Endodermal cell (in vitro differentiated cells): ENCODE data around the gene FPGS. TPM values are rescaled to one million over a fixed set of nuclear protein-coding genes. Genes with fewer than 3 reads are reported as not detected.

Experiments used
- DNase-seq: peaks from one replicate; pipeline ENCODE4 v3.0.0-alpha.2; 2017
- H3K27ac ChIP-seq: 2 replicates; pipeline ENCODE4 v1.5.1; 2013; ENCODE audit warnings: mild to moderate bottlenecking, low read depth, low read length, moderate library complexity
- H3K27me3 ChIP-seq: 2 replicates; pipeline ENCODE4 v1.6.1; 2013; ENCODE audit warnings: mild to moderate bottlenecking, low read length, moderate library complexity; ENCODE audit not compliant: insufficient read depth, control insufficient read depth, poor library complexity, severe bottlenecking
- H3K36me3 ChIP-seq: 2 replicates; pipeline ENCODE4 v1.7.0; 2013; ENCODE audit warnings: mild to moderate bottlenecking, low read length, moderate library complexity; ENCODE audit not compliant: control insufficient read depth, insufficient read depth
- H3K4me1 ChIP-seq: one replicate; pipeline ENCODE4 v1.7.0; 2013; ENCODE audit warnings: low read length; ENCODE audit not compliant: control insufficient read depth, insufficient read depth
- H3K4me3 ChIP-seq: 2 replicates; pipeline ENCODE4 v1.5.1; 2013; ENCODE audit warnings: mild to moderate bottlenecking, low read length, moderate library complexity
- H3K9ac ChIP-seq: 2 replicates; pipeline ENCODE4 v1.6.1; 2013; ENCODE audit warnings: mild to moderate bottlenecking, low read length, moderate library complexity; ENCODE audit not compliant: poor library complexity, severe bottlenecking; ENCODE audit errors: extremely low read depth
- H3K9me3 ChIP-seq: 2 replicates; pipeline ENCODE4 v1.6.1; 2013; ENCODE audit warnings: mild to moderate bottlenecking, low read length, moderate library complexity; ENCODE audit not compliant: control insufficient read depth
- H3K27ac Mint-ChIP-seq: 2 replicates; pipeline ENCODE4 v1.8.0; 2020; ENCODE audit warnings: mixed read lengths
- H3K27me3 Mint-ChIP-seq: 2 replicates; pipeline ENCODE4 v1.8.0; 2021; ENCODE audit warnings: mild to moderate bottlenecking, mixed read lengths; ENCODE audit not compliant: insufficient read depth
- H3K36me3 Mint-ChIP-seq: 2 replicates; pipeline ENCODE4 v1.8.0; 2020; ENCODE audit warnings: low read depth, mixed read lengths
- H3K4me1 Mint-ChIP-seq: 2 replicates; pipeline ENCODE4 v1.8.0; 2020; ENCODE audit warnings: mixed read lengths
- H3K4me3 Mint-ChIP-seq: 2 replicates; pipeline ENCODE4 v1.8.0; 2020; ENCODE audit warnings: mild to moderate bottlenecking, moderate library complexity, mixed read lengths
- H3K9me3 Mint-ChIP-seq: 2 replicates; pipeline ENCODE4 v1.8.0; 2020; ENCODE audit warnings: mild to moderate bottlenecking, mixed read lengths
- CTCF ChIP-seq: fragments of 200-600 bp; sonication (generic); conservative IDR thresholded peaks from 2 replicates; pipeline ENCODE4 v1.5.0; 2021; ENCODE audit warnings: antibody characterized with exemption, mild to moderate bottlenecking
- WGBS, 2 experiments: methylation state at CpG; one replicate each; pipeline versions ENCODE4 v1.1.5 to v1.1.7; 2013; ENCODE audit warnings: missing lambda C conversion rate in 2 of 2, mixed read lengths in 1 of 2; ENCODE audit not compliant: insufficient coverage in 1 of 2, insufficient read length in 1 of 2; 5-methylcytosine and 5-hydroxymethylcytosine counted together
- total RNA-seq, 2 donors: library from RNA; stranded (reverse); fragmentation: NEBNext Ultra II Directional in 1 of 2; extraction: Animal tissue kit (Norgen Biotek cat#: 25700) in 1 of 2; gene quantifications; 2 replicates in 1 of 2; 3 replicates in 1 of 2; pipeline ENCODE4 v1.2.1, GENCODE V29; 2021

The FPGS gene
- total RNA-seq, 2 donors from 2014 or later = 75.2 to 76.4 TPM

GRCh38 chr9:127853312-127854183 lies 50.9 kb downstream of the FPGS start:
- peaks cover 10% of the 10 kb centered on the region for H3K9me3 Mint-ChIP-seq
- WGBS, 2 experiments = 77 to 84% methylated on average over 4 to 13 of the region's 13 CpGs
- H3K27me3 Mint-ChIP-seq = no peaks in the 10 kb centered on the region
- no peak for TF ChIP-seq CTCF
- H3K27me3 ChIP-seq = no peaks in the 10 kb centered on the region
- H3K9me3 ChIP-seq = peaks cover 11% of the 10 kb centered on the region
- no peaks in the 10 kb centered on the region for H3K36me3 Mint-ChIP-seq
- no peak overlapping the region for H3K27ac ChIP-seq
- no peak overlapping the region for H3K27ac Mint-ChIP-seq
- no peak overlapping the region for H3K9ac ChIP-seq
- peaks cover 11% of the 10 kb centered on the region for H3K4me1 Mint-ChIP-seq
- no peak overlapping the region for H3K4me3 Mint-ChIP-seq
- no peak overlapping the region for H3K4me3 ChIP-seq
- no peaks in the 10 kb centered on the region for H3K36me3 ChIP-seq
- DNase-seq = no peak
- no peaks in the 10 kb centered on the region for H3K4me1 ChIP-seq

GRCh38 chr9:127854184-127854806 lies 51.6 kb downstream of the FPGS start, which contains the start of gene ENG:
Gene ENG, minus strand, starts transcription at chr9:127854658. Its CDS starts 303 bp downstream, at chr9:127854355.
- H3K27ac Mint-ChIP-seq = no peak within 1 kb of the TSS
- Histone ChIP-seq H3K9ac (no peak within 1 kb of the TSS), H3K27me3 (no peaks in the 10 kb centered on the region), H3K4me1 (no peaks in the 10 kb centered on the region), H3K27ac (no peak within 1 kb of the TSS), H3K36me3 (no peaks in the 10 kb centered on the region), H3K4me3 (no peak within 1 kb of the TSS), H3K9me3 (peaks cover 4% of the 10 kb centered on the region)
- DNase-seq = peak; percentile 83
- H3K9me3 Mint-ChIP-seq = peaks cover 2% of the 10 kb centered on the region
- H3K4me3 Mint-ChIP-seq = no peak within 1 kb of the TSS
- H3K4me1 Mint-ChIP-seq = peaks cover 14% of the 10 kb centered on the region
- TF ChIP-seq CTCF = no peak
- H3K27me3 Mint-ChIP-seq = no peaks in the 10 kb centered on the region
- WGBS, 2 experiments = 84 to 85% methylated on average over 6 to 36 of the region's 37 CpGs
- no peaks in the 10 kb centered on the region for H3K36me3 Mint-ChIP-seq

GRCh38 chr9:127854960-127855359 lies 52.3 kb downstream of the FPGS start:
- no peak overlapping the region for H3K9ac ChIP-seq
- H3K4me1 Mint-ChIP-seq = peaks cover 14% of the 10 kb centered on the region
- no peak for TF ChIP-seq CTCF
- H3K27ac ChIP-seq = no peak overlapping the region
- no peaks in the 10 kb centered on the region for H3K27me3 ChIP-seq
- H3K27ac Mint-ChIP-seq = no peak overlapping the region
- no peak overlapping the region for H3K4me3 Mint-ChIP-seq
- no peaks in the 10 kb centered on the region for H3K4me1 ChIP-seq
- 94 to 96% methylated on average over 11 of the region's 11 CpGs for WGBS, 2 experiments
- no peaks in the 10 kb centered on the region for H3K36me3 ChIP-seq
- H3K36me3 Mint-ChIP-seq = no peaks in the 10 kb centered on the region
- no peaks in the 10 kb centered on the region for H3K9me3 Mint-ChIP-seq
- H3K27me3 Mint-ChIP-seq = no peaks in the 10 kb centered on the region
- no peak overlapping the region for H3K4me3 ChIP-seq
- no peak for DNase-seq
- H3K9me3 ChIP-seq = no peaks in the 10 kb centered on the region
